CD8-positive, alpha-beta memory T cell (primary cell): Measurements from ENCODE around the gene PPFIA2. TPM values are rescaled to one million over a fixed set of nuclear protein-coding genes. Genes with fewer than 3 reads are reported as not detected.

ENCODE experiments used
- CTCF ChIA-PET: fragments of 350-600 bp; sonication (Branson Sonifier 250); formaldehyde crosslinking; loops from one replicate; lab custom pipeline; 2021; ENCODE audit warnings: antibody characterized with exemption; lab: Charles Lee
- POLR2A ChIA-PET: fragments of 350-600 bp; sonication (Branson Sonifier 250); formaldehyde crosslinking; loops from one replicate; lab custom pipeline; 2021; ENCODE audit warnings: antibody characterized with exemption; lab: Charles Lee
- DNase-seq, 5 donors: peaks; one replicate each; pipeline versions ENCODE4 v3.0.0 to v3.0.0-alpha.2; 2020 to 2022; ENCODE audit warnings: mixed read lengths in 1 of 5
- H3K27ac ChIP-seq: one replicate; pipeline ENCODE4 v1.7.0; 2013; ENCODE audit warnings: low read depth, mild to moderate bottlenecking, low read length, moderate library complexity
- H3K27me3 ChIP-seq: 2 replicates; pipeline ENCODE4 v1.7.0; 2013; ENCODE audit warnings: low read length, mild to moderate bottlenecking; ENCODE audit not compliant: insufficient read depth, poor library complexity, severe bottlenecking
- H3K36me3 ChIP-seq: 2 replicates; pipeline ENCODE4 v1.7.0; 2013; ENCODE audit warnings: mild to moderate bottlenecking, low read length, moderate library complexity; ENCODE audit not compliant: insufficient read depth
- H3K4me1 ChIP-seq: 2 replicates; pipeline ENCODE4 v1.7.0; 2013; ENCODE audit warnings: mild to moderate bottlenecking, low read length, moderate library complexity; ENCODE audit not compliant: insufficient read depth
- H3K4me3 ChIP-seq: 2 replicates; pipeline ENCODE4 v1.7.0; 2013; ENCODE audit warnings: mild to moderate bottlenecking, low read length
- H3K9me3 ChIP-seq: 2 replicates; pipeline ENCODE4 v1.7.0; 2013; ENCODE audit warnings: mild to moderate bottlenecking, low read length
- H3K27ac Mint-ChIP-seq, 8 donors: one replicate each; pipeline ENCODE4 v1.8.0; 2020 to 2021; ENCODE audit warnings: mixed read lengths in 8 of 8, mild to moderate bottlenecking in 6 of 8, inconsistent platforms in 3 of 8, moderate library complexity in 3 of 8
- H3K27me3 Mint-ChIP-seq, 2 donors: one replicate each; pipeline ENCODE4 v1.8.0; 2020 to 2021; ENCODE audit warnings: mixed read lengths in 2 of 2, mild to moderate bottlenecking in 1 of 2, moderate library complexity in 1 of 2
- H3K36me3 Mint-ChIP-seq, 3 donors: one replicate each; pipeline ENCODE4 v1.8.0; 2020 to 2021; ENCODE audit warnings: mixed read lengths in 3 of 3, inconsistent platforms in 1 of 3, mild to moderate bottlenecking in 1 of 3
- H3K4me1 Mint-ChIP-seq, 3 donors: one replicate each; pipeline ENCODE4 v1.8.0; 2020 to 2021; ENCODE audit warnings: mixed read lengths in 3 of 3, inconsistent platforms in 1 of 3, mild to moderate bottlenecking in 1 of 3
- H3K4me3 Mint-ChIP-seq, 7 donors: one replicate each; pipeline ENCODE4 v1.8.0; 2020 to 2021; ENCODE audit warnings: mixed read lengths in 7 of 7, mild to moderate bottlenecking in 6 of 7, moderate library complexity in 4 of 7, inconsistent platforms in 2 of 7
- H3K9me3 Mint-ChIP-seq, 5 donors: one replicate each; pipeline ENCODE4 v1.8.0; 2020 to 2022; ENCODE audit warnings: mixed read lengths in 5 of 5, mild to moderate bottlenecking in 3 of 5, moderate library complexity in 2 of 5, inconsistent platforms in 1 of 5
- polyA plus RNA-seq: library from polyadenylated mRNA; unstranded; fragments of 300-500 nt; fragmentation: Illumina TruSeq; gene quantifications from one replicate; pipeline ENCODE4 v1.2.3, GENCODE V29; 2021
- total RNA-seq, 2 experiments: library from RNA; stranded (reverse); gene quantifications; one replicate each; pipeline ENCODE4 v1.2.3, GENCODE V29; 2021

The PPFIA2 gene
- total and polyA plus RNA-seq, 3 experiments from 2014 or later, result not detected

GRCh38 chr12:81259360-81259759 lies 499.8 kb downstream of the PPFIA2 start:
- no peaks in the 10 kb centered on the region for H3K4me1 ChIP-seq
- H3K27ac ChIP-seq, result no peak overlapping the region
- ChIA-PET CTCF (no interaction called here), POLR2A (no interaction called here)
- Mint-ChIP-seq H3K36me3 (no peaks in the 10 kb centered on the region), H3K4me3 (no peak overlapping the region), H3K27ac (no peak overlapping the region), H3K27me3 (no peaks in the 10 kb centered on the region), H3K9me3 (peaks cover 0 to 33% (median 2%) of the 10 kb centered on the region in 5 donors), H3K4me1 (no peaks in the 10 kb centered on the region)
- H3K27me3 ChIP-seq, result no peaks in the 10 kb centered on the region
- no peaks in the 10 kb centered on the region for H3K9me3 ChIP-seq
- DNase-seq, result no peak
- no peaks in the 10 kb centered on the region for H3K36me3 ChIP-seq
- H3K4me3 ChIP-seq, result no peak overlapping the region

DNA sequence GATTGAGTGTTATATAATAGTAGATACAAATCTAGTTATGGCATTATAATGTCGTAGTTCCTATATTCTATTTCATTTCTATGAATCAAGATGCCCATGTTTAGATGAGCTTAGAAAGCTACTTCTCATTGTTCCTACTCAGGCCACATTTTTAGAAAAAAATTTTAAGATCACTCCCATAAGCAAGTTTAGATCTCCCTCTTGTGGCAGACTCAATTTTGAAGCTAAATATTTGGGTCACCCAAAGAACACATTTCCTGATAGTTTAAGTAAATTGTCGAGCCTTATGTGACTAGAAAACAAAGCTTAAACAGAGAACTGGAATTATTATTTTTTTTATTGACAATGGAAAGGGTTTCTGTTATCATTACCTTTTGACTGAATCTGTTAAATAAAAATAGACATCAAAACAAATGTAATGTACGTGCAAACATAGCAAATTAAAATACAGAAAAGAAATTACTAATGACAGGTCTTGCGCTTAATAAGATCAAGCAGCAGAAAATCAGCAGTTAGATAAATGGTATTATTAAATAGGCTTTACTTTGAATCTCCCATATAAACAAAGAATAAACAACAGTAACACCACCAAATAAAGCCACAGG lies 501.1 kb downstream of the PPFIA2 start:
- H3K27ac ChIP-seq, result no peak overlapping the region
- Mint-ChIP-seq H3K27ac (no peak overlapping the region), H3K4me3 (no peak overlapping the region), H3K4me1 (no peaks in the 10 kb centered on the region), H3K9me3 (peaks cover 0 to 29% (median 2%) of the 10 kb centered on the region in 5 donors), H3K27me3 (no peaks in the 10 kb centered on the region), H3K36me3 (no peaks in the 10 kb centered on the region)
- no peak overlapping the region for H3K4me3 ChIP-seq
- no peaks in the 10 kb centered on the region for H3K36me3 ChIP-seq
- no peaks in the 10 kb centered on the region for H3K4me1 ChIP-seq
- DNase-seq, result no peak
- no peaks in the 10 kb centered on the region for H3K27me3 ChIP-seq
- H3K9me3 ChIP-seq, result no peaks in the 10 kb centered on the region
- CTCF ChIA-PET, result no interaction called here
- POLR2A ChIA-PET, result no interaction called here

DNA sequence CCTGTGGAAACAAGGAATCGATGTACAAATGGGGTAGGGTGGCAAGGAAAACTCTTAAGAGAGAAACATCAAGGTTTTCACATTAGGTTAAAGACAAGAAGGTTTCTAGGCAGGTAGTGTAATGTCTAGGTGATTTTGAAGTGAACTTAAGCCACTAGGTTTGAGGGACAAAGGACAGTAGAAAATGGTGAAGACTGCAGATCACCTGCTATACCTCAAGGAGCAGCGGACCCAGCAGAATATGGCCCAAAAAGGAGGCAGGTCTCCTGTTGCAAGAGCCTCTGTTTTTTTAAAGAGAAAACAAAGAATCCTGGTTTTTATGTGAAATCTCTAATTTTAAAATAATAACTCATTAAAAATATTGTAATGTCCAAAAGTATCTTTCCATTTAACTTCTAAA lies 503.2 kb downstream of the PPFIA2 start:
- H3K27ac Mint-ChIP-seq, result no peak overlapping the region
- H3K4me1 Mint-ChIP-seq, result no peaks in the 10 kb centered on the region
- no peaks in the 10 kb centered on the region for H3K9me3 ChIP-seq
- H3K36me3 Mint-ChIP-seq, result no peaks in the 10 kb centered on the region
- peaks cover 0 to 25% (median 2%) of the 10 kb centered on the region in 5 donors for H3K9me3 Mint-ChIP-seq
- no peak overlapping the region for H3K4me3 ChIP-seq
- H3K4me3 Mint-ChIP-seq, result no peak overlapping the region
- H3K27me3 ChIP-seq, result no peaks in the 10 kb centered on the region
- no peaks in the 10 kb centered on the region for H3K27me3 Mint-ChIP-seq
- H3K27ac ChIP-seq, result no peak overlapping the region
- ChIA-PET POLR2A (no interaction called here), CTCF (no interaction called here)
- DNase-seq, result no peak
- no peaks in the 10 kb centered on the region for H3K36me3 ChIP-seq
- H3K4me1 ChIP-seq, result no peaks in the 10 kb centered on the region

GRCh38 chr12:81255456-81255855 lies 503.7 kb downstream of the PPFIA2 start:
- Mint-ChIP-seq H3K27ac (no peak overlapping the region), H3K27me3 (no peaks in the 10 kb centered on the region), H3K36me3 (no peaks in the 10 kb centered on the region), H3K4me1 (no peaks in the 10 kb centered on the region), H3K4me3 (no peak overlapping the region), H3K9me3 (peaks cover 0 to 29% (median 2%) of the 10 kb centered on the region in 5 donors)
- Histone ChIP-seq H3K27me3 (no peaks in the 10 kb centered on the region), H3K27ac (no peak overlapping the region), H3K4me3 (no peak overlapping the region), H3K36me3 (no peaks in the 10 kb centered on the region), H3K9me3 (no peaks in the 10 kb centered on the region), H3K4me1 (no peaks in the 10 kb centered on the region)
- DNase-seq, result no peak
- CTCF ChIA-PET, result no interaction called here
- POLR2A ChIA-PET, result no interaction called here

- ChIA-PET CTCF (no interaction called here), POLR2A (no interaction called here)
Observed at GRCh38 chr12:81253360-81253759, 505.8 kb downstream of the PPFIA2 start.

GRCh38 chr12:81252228-81252627 lies 506.9 kb downstream of the PPFIA2 start:
- Mint-ChIP-seq H3K4me3 (no peak overlapping the region), H3K36me3 (no peaks in the 10 kb centered on the region), H3K27me3 (no peaks in the 10 kb centered on the region), H3K4me1 (no peaks in the 10 kb centered on the region), H3K9me3 (peaks cover 0 to 27% (median 2%) of the 10 kb centered on the region in 5 donors), H3K27ac (no peak overlapping the region)
- Histone ChIP-seq H3K9me3 (no peaks in the 10 kb centered on the region), H3K27ac (no peak overlapping the region), H3K27me3 (no peaks in the 10 kb centered on the region), H3K4me3 (no peak overlapping the region), H3K36me3 (no peaks in the 10 kb centered on the region), H3K4me1 (no peaks in the 10 kb centered on the region)
- POLR2A ChIA-PET, result no interaction called here
- DNase-seq, result no peak
- CTCF ChIA-PET, result no interaction called here

More at GRCh38 chr12:81253360-81253759, 505.8 kb downstream of the PPFIA2 start:
- no peak overlapping the region for H3K27ac ChIP-seq
- Mint-ChIP-seq H3K4me3 (no peak overlapping the region), H3K27ac (no peak overlapping the region), H3K4me1 (no peaks in the 10 kb centered on the region), H3K9me3 (peaks cover 1 to 28% (median 2%) of the 10 kb centered on the region in 5 donors), H3K27me3 (no peaks in the 10 kb centered on the region), H3K36me3 (no peaks in the 10 kb centered on the region)
- no peak for DNase-seq
- H3K4me1 ChIP-seq, result no peaks in the 10 kb centered on the region
- no peaks in the 10 kb centered on the region for H3K27me3 ChIP-seq
- H3K36me3 ChIP-seq, result no peaks in the 10 kb centered on the region
- H3K9me3 ChIP-seq, result no peaks in the 10 kb centered on the region
- H3K4me3 ChIP-seq, result no peak overlapping the region

- no peaks in the 10 kb centered on the region for H3K27me3 Mint-ChIP-seq
- POLR2A ChIA-PET, result no interaction called here
Observed at GRCh38 chr12:81249976-81250375, 509.2 kb downstream of the PPFIA2 start.

GRCh38 chr12:81245907-81246570 lies 513.1 kb downstream of the PPFIA2 start:
- no peak overlapping the region for H3K4me3 ChIP-seq
- CTCF ChIA-PET, result no interaction called here
- no peaks in the 10 kb centered on the region for H3K27me3 ChIP-seq
- Mint-ChIP-seq H3K27me3 (no peaks in the 10 kb centered on the region), H3K36me3 (no peaks in the 10 kb centered on the region), H3K27ac (no peak overlapping the region), H3K4me3 (no peak overlapping the region), H3K4me1 (no peaks in the 10 kb centered on the region), H3K9me3 (peaks cover 1 to 38% (median 8%) of the 10 kb centered on the region in 5 donors)
- DNase-seq, result no peak
- H3K9me3 ChIP-seq, result no peaks in the 10 kb centered on the region
- no peaks in the 10 kb centered on the region for H3K4me1 ChIP-seq
- H3K27ac ChIP-seq, result no peak overlapping the region
- no peaks in the 10 kb centered on the region for H3K36me3 ChIP-seq
- POLR2A ChIA-PET, result no interaction called here

More at GRCh38 chr12:81249976-81250375, 509.2 kb downstream of the PPFIA2 start:
- DNase-seq, result no peak
- Histone ChIP-seq H3K36me3 (no peaks in the 10 kb centered on the region), H3K27me3 (no peaks in the 10 kb centered on the region), H3K4me1 (no peaks in the 10 kb centered on the region), H3K27ac (no peak overlapping the region), H3K9me3 (no peaks in the 10 kb centered on the region), H3K4me3 (no peak overlapping the region)
- Mint-ChIP-seq H3K4me1 (no peaks in the 10 kb centered on the region), H3K36me3 (no peaks in the 10 kb centered on the region), H3K27ac (no peak overlapping the region), H3K4me3 (no peak overlapping the region), H3K9me3 (peaks cover 0 to 34% (median 4%) of the 10 kb centered on the region in 5 donors)
- CTCF ChIA-PET, result no interaction called here
